Measurements from ENCODE around the gene PC. TPM values are rescaled to one million over a fixed set of nuclear protein-coding genes. Genes with fewer than 3 reads are reported as not detected.

Gene PC
- total RNA-seq, 1 donor from 2014 or later = 10.5 TPM

GRCh38 chr11:66848671-66849500 is 109.3 kb downstream of the PC start:
- H3K4me2 ChIP-seq (ENCODE audit: low read length) = no peak overlapping the region
- FAIRE-seq (no peak), DNase-seq (ENCODE audit: low read depth) (no peak)
- H3K27me3 ChIP-seq (ENCODE audit: insufficient read depth, low read length) = no peaks in the 10 kb centered on the region
- H3K9me3 ChIP-seq (ENCODE audit: insufficient read depth, low read depth, low read length) = no peaks in the 10 kb centered on the region
- no peaks in the 10 kb centered on the region for H3K9me3 Mint-ChIP-seq (ENCODE audit: unreplicated experiment)
- no peak overlapping the region for H2AFZ ChIP-seq (ENCODE audit: low read depth, low read length)
- peaks cover 3% of the 10 kb centered on the region for H3K36me3 Mint-ChIP-seq (ENCODE audit: low read depth, unreplicated experiment)
- H3K4me3 ChIP-seq (ENCODE audit: insufficient read depth, low read depth, low read length) = no peak overlapping the region
- H3K4me1 Mint-ChIP-seq (ENCODE audit: low read depth, unreplicated experiment) = peaks cover 6% of the 10 kb centered on the region
- H3K79me2 ChIP-seq (ENCODE audit: insufficient read depth, low read length) = peaks cover 25% of the 10 kb centered on the region
- peaks cover 6% of the 10 kb centered on the region for H3K27me3 Mint-ChIP-seq (ENCODE audit: low read depth, unreplicated experiment)
- no peak overlapping the region for H3K9ac ChIP-seq (ENCODE audit: low read length)
- H3K36me3 ChIP-seq (ENCODE audit: insufficient read depth, low read length) = peaks cover 4% of the 10 kb centered on the region
- H3K27ac Mint-ChIP-seq (ENCODE audit: unreplicated experiment) = no peak overlapping the region
- H3K4me3 Mint-ChIP-seq (ENCODE audit: unreplicated experiment) = no peak overlapping the region
- H4K20me1 ChIP-seq (ENCODE audit: insufficient read depth, low read length) = peaks cover 28% of the 10 kb centered on the region
- H3K27ac ChIP-seq (ENCODE audit: low read depth, low read length) = no peak overlapping the region
- TF ChIP-seq, protein P1, sequence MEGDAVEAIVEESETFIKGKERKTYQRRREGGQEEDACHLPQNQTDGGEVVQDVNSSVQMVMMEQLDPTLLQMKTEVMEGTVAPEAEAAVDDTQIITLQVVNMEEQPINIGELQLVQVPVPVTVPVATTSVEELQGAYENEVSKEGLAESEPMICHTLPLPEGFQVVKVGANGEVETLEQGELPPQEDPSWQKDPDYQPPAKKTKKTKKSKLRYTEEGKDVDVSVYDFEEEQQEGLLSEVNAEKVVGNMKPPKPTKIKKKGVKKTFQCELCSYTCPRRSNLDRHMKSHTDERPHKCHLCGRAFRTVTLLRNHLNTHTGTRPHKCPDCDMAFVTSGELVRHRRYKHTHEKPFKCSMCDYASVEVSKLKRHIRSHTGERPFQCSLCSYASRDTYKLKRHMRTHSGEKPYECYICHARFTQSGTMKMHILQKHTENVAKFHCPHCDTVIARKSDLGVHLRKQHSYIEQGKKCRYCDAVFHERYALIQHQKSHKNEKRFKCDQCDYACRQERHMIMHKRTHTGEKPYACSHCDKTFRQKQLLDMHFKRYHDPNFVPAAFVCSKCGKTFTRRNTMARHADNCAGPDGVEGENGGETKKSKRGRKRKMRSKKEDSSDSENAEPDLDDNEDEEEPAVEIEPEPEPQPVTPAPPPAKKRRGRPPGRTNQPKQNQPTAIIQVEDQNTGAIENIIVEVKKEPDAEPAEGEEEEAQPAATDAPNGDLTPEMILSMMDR (IDR thresholded peaks at IDR 0.05; ENCODE audit: insufficient read depth, low read depth, low read length) = no peak
- TF ChIP-seq EZH2 (IDR thresholded peaks at IDR 0.05; ENCODE audit: insufficient read depth, low read length) = no peak
- H3K4me1 ChIP-seq (ENCODE audit: insufficient read depth, low read length) = peaks cover 7% of the 10 kb centered on the region

GRCh38 chr11:66847461-66848232 is 110.5 kb downstream of the PC start:
- TF ChIP-seq EZH2 (IDR thresholded peaks at IDR 0.05; ENCODE audit: insufficient read depth, low read length) = no peak
- TF ChIP-seq, protein P1 (IDR thresholded peaks at IDR 0.05; ENCODE audit: insufficient read depth, low read depth, low read length) = no peak
- no peak overlapping the region for H3K4me2 ChIP-seq (ENCODE audit: low read length)
- H3K79me2 ChIP-seq (ENCODE audit: insufficient read depth, low read length) = peaks cover 37% of the 10 kb centered on the region
- H4K20me1 ChIP-seq (ENCODE audit: insufficient read depth, low read length) = peaks cover 30% of the 10 kb centered on the region
- no peaks in the 10 kb centered on the region for H3K9me3 ChIP-seq (ENCODE audit: insufficient read depth, low read depth, low read length)
- no peak overlapping the region for H3K9ac ChIP-seq (ENCODE audit: low read length)
- H3K36me3 Mint-ChIP-seq (ENCODE audit: low read depth, unreplicated experiment) = peaks cover 3% of the 10 kb centered on the region
- no peak for DNase-seq (ENCODE audit: low read depth)
- H3K4me3 Mint-ChIP-seq (ENCODE audit: unreplicated experiment) = no peak overlapping the region
- H3K4me1 Mint-ChIP-seq (ENCODE audit: low read depth, unreplicated experiment) = peaks cover 6% of the 10 kb centered on the region
- H2AFZ ChIP-seq (ENCODE audit: low read depth, low read length) = no peak overlapping the region
- no peak for FAIRE-seq
- peaks cover 3% of the 10 kb centered on the region for H3K27me3 Mint-ChIP-seq (ENCODE audit: low read depth, unreplicated experiment)
- H3K36me3 ChIP-seq (ENCODE audit: insufficient read depth, low read length) = peaks cover 4% of the 10 kb centered on the region
- H3K4me1 ChIP-seq (ENCODE audit: insufficient read depth, low read length) = peaks cover 8% of the 10 kb centered on the region
- no peak overlapping the region for H3K27ac ChIP-seq (ENCODE audit: low read depth, low read length)
- H3K27me3 ChIP-seq (ENCODE audit: insufficient read depth, low read length) = no peaks in the 10 kb centered on the region
- H3K4me3 ChIP-seq (ENCODE audit: insufficient read depth, low read depth, low read length) = no peak overlapping the region
- no peaks in the 10 kb centered on the region for H3K9me3 Mint-ChIP-seq (ENCODE audit: unreplicated experiment)
- no peak overlapping the region for H3K27ac Mint-ChIP-seq (ENCODE audit: unreplicated experiment)

Data from astrocyte (in vitro differentiated cells and primary cell).